ENCODE results near the gene IFT20.

DNA sequence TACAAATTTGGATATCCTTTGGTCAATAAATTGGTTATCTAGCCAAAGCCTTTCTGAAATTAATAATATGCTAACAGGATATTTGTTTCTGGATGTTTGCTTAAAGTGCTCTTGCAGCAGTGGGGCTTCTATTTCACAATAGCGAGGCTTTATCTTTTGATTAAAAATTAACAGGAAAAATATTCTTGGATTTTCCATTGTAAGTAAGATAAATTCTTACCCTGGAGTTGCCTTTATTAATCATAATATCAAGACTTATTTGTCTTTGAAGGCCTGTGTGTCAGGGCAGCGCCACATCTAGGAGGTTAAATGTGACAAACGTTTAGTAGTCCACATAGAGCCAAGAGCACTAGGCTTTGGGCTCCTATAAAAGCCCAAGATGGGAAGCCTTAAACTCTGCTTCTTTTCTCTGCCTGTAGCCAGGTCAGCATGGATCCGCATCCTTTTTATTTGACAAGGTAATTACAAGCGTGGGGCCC lies 11.0 kb downstream of the IFT20 start:
- TF ChIP-seq CEBPB (IDR thresholded peaks at IDR 0.05) (no peak), FOXM1 (IDR thresholded peaks at IDR 0.05; ENCODE audit: borderline replicate concordance, low read depth) (no peak), TAF1 (IDR thresholded peaks at IDR 0.05; ENCODE audit: low read depth) (no peak), CREB1 (IDR thresholded peaks at IDR 0.05; ENCODE audit: low read depth) (no peak), RAD21 (IDR thresholded peaks at IDR 0.05; ENCODE audit: low read depth) (no peak), EGR1 (IDR thresholded peaks at IDR 0.05) (no peak), MAX (IDR thresholded peaks at IDR 0.05) (no peak), NFIC (IDR thresholded peaks at IDR 0.05) (no peak), EP300 (IDR thresholded peaks at IDR 0.05; ENCODE audit: borderline replicate concordance) (no peak), TCF12 (IDR thresholded peaks at IDR 0.05; ENCODE audit: low read depth) (no peak), ZBTB7A (IDR thresholded peaks at IDR 0.05; ENCODE audit: low read depth) (no peak), YY1 (IDR thresholded peaks at IDR 0.05; ENCODE audit: low read depth) (no peak)
- TF ChIP-seq, protein P1, sequence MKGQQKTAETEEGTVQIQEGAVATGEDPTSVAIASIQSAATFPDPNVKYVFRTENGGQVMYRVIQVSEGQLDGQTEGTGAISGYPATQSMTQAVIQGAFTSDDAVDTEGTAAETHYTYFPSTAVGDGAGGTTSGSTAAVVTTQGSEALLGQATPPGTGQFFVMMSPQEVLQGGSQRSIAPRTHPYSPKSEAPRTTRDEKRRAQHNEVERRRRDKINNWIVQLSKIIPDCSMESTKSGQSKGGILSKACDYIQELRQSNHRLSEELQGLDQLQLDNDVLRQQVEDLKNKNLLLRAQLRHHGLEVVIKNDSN (IDR thresholded peaks at IDR 0.05) = no peak
- TF ChIP-seq, protein P2, sequence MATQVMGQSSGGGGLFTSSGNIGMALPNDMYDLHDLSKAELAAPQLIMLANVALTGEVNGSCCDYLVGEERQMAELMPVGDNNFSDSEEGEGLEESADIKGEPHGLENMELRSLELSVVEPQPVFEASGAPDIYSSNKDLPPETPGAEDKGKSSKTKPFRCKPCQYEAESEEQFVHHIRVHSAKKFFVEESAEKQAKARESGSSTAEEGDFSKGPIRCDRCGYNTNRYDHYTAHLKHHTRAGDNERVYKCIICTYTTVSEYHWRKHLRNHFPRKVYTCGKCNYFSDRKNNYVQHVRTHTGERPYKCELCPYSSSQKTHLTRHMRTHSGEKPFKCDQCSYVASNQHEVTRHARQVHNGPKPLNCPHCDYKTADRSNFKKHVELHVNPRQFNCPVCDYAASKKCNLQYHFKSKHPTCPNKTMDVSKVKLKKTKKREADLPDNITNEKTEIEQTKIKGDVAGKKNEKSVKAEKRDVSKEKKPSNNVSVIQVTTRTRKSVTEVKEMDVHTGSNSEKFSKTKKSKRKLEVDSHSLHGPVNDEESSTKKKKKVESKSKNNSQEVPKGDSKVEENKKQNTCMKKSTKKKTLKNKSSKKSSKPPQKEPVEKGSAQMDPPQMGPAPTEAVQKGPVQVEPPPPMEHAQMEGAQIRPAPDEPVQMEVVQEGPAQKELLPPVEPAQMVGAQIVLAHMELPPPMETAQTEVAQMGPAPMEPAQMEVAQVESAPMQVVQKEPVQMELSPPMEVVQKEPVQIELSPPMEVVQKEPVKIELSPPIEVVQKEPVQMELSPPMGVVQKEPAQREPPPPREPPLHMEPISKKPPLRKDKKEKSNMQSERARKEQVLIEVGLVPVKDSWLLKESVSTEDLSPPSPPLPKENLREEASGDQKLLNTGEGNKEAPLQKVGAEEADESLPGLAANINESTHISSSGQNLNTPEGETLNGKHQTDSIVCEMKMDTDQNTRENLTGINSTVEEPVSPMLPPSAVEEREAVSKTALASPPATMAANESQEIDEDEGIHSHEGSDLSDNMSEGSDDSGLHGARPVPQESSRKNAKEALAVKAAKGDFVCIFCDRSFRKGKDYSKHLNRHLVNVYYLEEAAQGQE (IDR thresholded peaks at IDR 0.05; ENCODE audit: low read depth) = no peak

All from Ishikawa (cell line).